Stomach (tissue), 4 donors: ENCODE data around the gene RIC8A.

ENCODE experiments used
- CTCF ChIP-seq, 7 experiments: fragments of 450-650 bp in 4 of 7; fragments of 200-600 bp in 3 of 7; sonication (generic) in 3 of 7; IDR thresholded peaks; one replicate each; pipeline ENCODE4 v1.5.1; 2016 to 2019; ENCODE audit warnings: antibody characterized with exemption in 7 of 7, control low read depth in 2 of 7, mild to moderate bottlenecking in 1 of 7
- POLR2A ChIP-seq, 4 donors: fragments of 450-650 bp; IDR thresholded peaks; one replicate each; pipeline ENCODE4 v1.6.1; 2016; ENCODE audit warnings: antibody characterized with exemption in 4 of 4, control low read depth in 2 of 4, mild to moderate bottlenecking in 1 of 4, moderate library complexity in 1 of 4

- TF ChIP-seq CTCF (IDR thresholded peaks at IDR 0.05), result no peak
- no peak for TF ChIP-seq POLR2A (IDR thresholded peaks at IDR 0.05)
Observed at GRCh38 chr11:252666-253065, 45.2 kb downstream of the RIC8A start.
